IgD-negative memory B cell (primary cell): ENCODE measurements around the gene PCDHGB1. TPM values are rescaled to one million over a fixed set of nuclear protein-coding genes. Genes with fewer than 3 reads are reported as not detected.
"Not testable (repeated sequence)": the region's sequence is repeated elsewhere in the genome, so short reads cannot be mapped to it uniquely, and the experiment has no call there.

Experiments used
- H3K27ac Mint-ChIP-seq, 3 donors: one replicate each; pipeline ENCODE4 v1.8.0; 2020 to 2022; ENCODE audit warnings: mild to moderate bottlenecking in 3 of 3, mixed read lengths in 3 of 3, moderate library complexity in 1 of 3
- H3K27me3 Mint-ChIP-seq: one replicate; pipeline ENCODE4 v1.8.0; 2021; ENCODE audit warnings: mixed read lengths
- H3K36me3 Mint-ChIP-seq: one replicate; pipeline ENCODE4 v1.8.0; 2020; ENCODE audit warnings: mild to moderate bottlenecking, mixed read lengths
- H3K4me1 Mint-ChIP-seq, 3 donors: one replicate each; pipeline ENCODE4 v1.8.0; 2020 to 2022; ENCODE audit warnings: mixed read lengths in 3 of 3, mild to moderate bottlenecking in 1 of 3
- H3K4me3 Mint-ChIP-seq, 4 donors: one replicate each; pipeline ENCODE4 v1.8.0; 2020 to 2022; ENCODE audit warnings: mild to moderate bottlenecking in 4 of 4, mixed read lengths in 4 of 4, moderate library complexity in 3 of 4
- H3K9me3 Mint-ChIP-seq, 3 donors: one replicate each; pipeline ENCODE4 v1.8.0; 2020 to 2021; ENCODE audit warnings: mixed read lengths in 3 of 3, mild to moderate bottlenecking in 1 of 3
- polyA plus RNA-seq: library from polyadenylated mRNA; unstranded; fragments of 300-500 nt; fragmentation: Illumina TruSeq; gene quantifications from one replicate; pipeline ENCODE4 v1.2.3, GENCODE V29; 2021

The PCDHGB1 gene
- polyA plus RNA-seq, 1 donor from 2014 or later = 0.41 TPM

- Mint-ChIP-seq H3K4me1 (peaks cover 5 to 17% (median 10%) of the 10 kb centered on the region in 3 donors), H3K36me3 (peaks cover 3% of the 10 kb centered on the region), H3K9me3 (peaks cover 12 to 42% (median 27%) of the 10 kb centered on the region in 3 donors), H3K27me3 (peaks cover 52% of the 10 kb centered on the region), H3K27ac (peak overlapping the region in 1 of 3 donors; percentile 76), H3K4me3 (peak overlapping the region; percentile 58 to 89 (median 69))
Observed at GRCh38 chr5:141360685-141361084, 10.8 kb downstream of the PCDHGB1 start.

- peaks cover 12 to 40% (median 20%) of the 10 kb centered on the region in 3 donors for H3K9me3 Mint-ChIP-seq
Observed at GRCh38 chr5:141362719-141363118, 12.8 kb downstream of the PCDHGB1 start.

GRCh38 chr5:141363952-141364660, 14.2 kb downstream of the PCDHGB1 start, which contains the start of gene PCDHGA5:
TSS of gene PCDHGA5 (plus strand) at chr5:141364162. CDS start at chr5:141364331, 169 bp downstream.
- Mint-ChIP-seq H3K4me1 (peaks cover 5 to 17% (median 10%) of the 10 kb centered on the region in 3 donors), H3K4me3 (peak within 1 kb of the TSS in 1 of 4 donors; percentile 39), H3K36me3 (peaks cover 3% of the 10 kb centered on the region), H3K27me3 (peaks cover 49% of the 10 kb centered on the region), H3K9me3 (peaks cover 11 to 40% (median 20%) of the 10 kb centered on the region in 3 donors), H3K27ac (peak within 1 kb of the TSS in 2 of 3 donors; percentile 63 to 64)

More at GRCh38 chr5:141362719-141363118, 12.8 kb downstream of the PCDHGB1 start:
- peak overlapping the region; percentile 36 to 87 (median 67) for H3K27ac Mint-ChIP-seq
- peaks cover 53% of the 10 kb centered on the region for H3K27me3 Mint-ChIP-seq
- H3K4me3 Mint-ChIP-seq = peak overlapping the region; percentile 14 to 91 (median 42)
- H3K36me3 Mint-ChIP-seq = peaks cover 3% of the 10 kb centered on the region
- peaks cover 5 to 17% (median 10%) of the 10 kb centered on the region in 3 donors for H3K4me1 Mint-ChIP-seq

GRCh38 chr5:141366016-141366896, 16.4 kb downstream of the PCDHGB1 start:
- peak overlapping the region in 2 of 3 donors; percentile 50 to 56 for H3K27ac Mint-ChIP-seq
- peaks cover 2% of the 10 kb centered on the region for H3K36me3 Mint-ChIP-seq
- H3K4me3 Mint-ChIP-seq = peak overlapping the region in 1 of 4 donors; percentile 12
- peaks cover 4 to 27% (median 14%) of the 10 kb centered on the region in 3 donors for H3K9me3 Mint-ChIP-seq
- H3K27me3 Mint-ChIP-seq = peaks cover 38% of the 10 kb centered on the region
- H3K4me1 Mint-ChIP-seq = peaks cover 6 to 12% (median 8%) of the 10 kb centered on the region in 3 donors

GRCh38 chr5:141369994-141370848, 20.3 kb downstream of the PCDHGB1 start, which contains the start of gene PCDHGB3:
TSS of gene PCDHGB3 (plus strand) at chr5:141370242. CDS start at chr5:141370395, 153 bp downstream.
- peaks cover 8 to 14% (median 13%) of the 10 kb centered on the region in 3 donors for H3K9me3 Mint-ChIP-seq
- H3K27me3 Mint-ChIP-seq = peaks cover 35% of the 10 kb centered on the region
- H3K4me3 Mint-ChIP-seq = peak within 1 kb of the TSS; percentile 88 to 97 (median 92)
- H3K36me3 Mint-ChIP-seq = peaks cover 4% of the 10 kb centered on the region
- peaks cover 2 to 5% (median 4%) of the 10 kb centered on the region in 3 donors for H3K4me1 Mint-ChIP-seq
- peak within 1 kb of the TSS; percentile 67 to 74 (median 72) for H3K27ac Mint-ChIP-seq

- Mint-ChIP-seq H3K36me3 (peaks cover 7% of the 10 kb centered on the region), H3K27me3 (peaks cover 23% of the 10 kb centered on the region)
Observed at GRCh38 chr5:141371572-141372475, 21.9 kb downstream of the PCDHGB1 start.

GRCh38 chr5:141373673-141374317, 23.9 kb downstream of the PCDHGB1 start, which contains the start of gene PCDHGA6:
TSS of gene PCDHGA6 (plus strand) at chr5:141373891. CDS start at chr5:141374084, 193 bp downstream.
- Mint-ChIP-seq H3K4me3 (peak within 1 kb of the TSS in 3 of 4 donors; percentile 27 to 79 (median 63)), H3K27me3 (peaks cover 21% of the 10 kb centered on the region), H3K4me1 (peaks cover 2 to 5% (median 4%) of the 10 kb centered on the region in 3 donors), H3K27ac (peak within 1 kb of the TSS in 1 of 3 donors; percentile 65), H3K9me3 (peaks cover 6 to 15% (median 11%) of the 10 kb centered on the region in 3 donors), H3K36me3 (peaks cover 7% of the 10 kb centered on the region)

More at GRCh38 chr5:141371572-141372475, 21.9 kb downstream of the PCDHGB1 start:
- no peak overlapping the region for H3K27ac Mint-ChIP-seq
- peak overlapping the region in 2 of 4 donors; percentile 15 to 55 for H3K4me3 Mint-ChIP-seq
- H3K4me1 Mint-ChIP-seq = peaks cover 2 to 5% (median 4%) of the 10 kb centered on the region in 3 donors
- H3K9me3 Mint-ChIP-seq = peaks cover 6 to 17% (median 11%) of the 10 kb centered on the region in 3 donors

GRCh38 chr5:141374627-141375026, 24.7 kb downstream of the PCDHGB1 start:
- H3K9me3 Mint-ChIP-seq = peaks cover 8 to 15% (median 11%) of the 10 kb centered on the region in 3 donors
- peak overlapping the region in 1 of 4 donors; percentile 27 for H3K4me3 Mint-ChIP-seq
- peaks cover 2 to 5% (median 4%) of the 10 kb centered on the region in 3 donors for H3K4me1 Mint-ChIP-seq
- H3K27ac Mint-ChIP-seq = no peak overlapping the region
- peaks cover 22% of the 10 kb centered on the region for H3K27me3 Mint-ChIP-seq
- H3K36me3 Mint-ChIP-seq = peaks cover 7% of the 10 kb centered on the region

GRCh38 chr5:141375444-141376155, 25.7 kb downstream of the PCDHGB1 start:
- not testable (repeated sequence) for H3K4me1 Mint-ChIP-seq, H3K27ac Mint-ChIP-seq, H3K36me3 Mint-ChIP-seq, H3K4me3 Mint-ChIP-seq
- Mint-ChIP-seq H3K9me3 (peaks cover 8 to 15% (median 11%) of the 10 kb centered on the region in 3 donors), H3K27me3 (peaks cover 22% of the 10 kb centered on the region)

- Mint-ChIP-seq H3K36me3 (peaks cover 1% of the 10 kb centered on the region), H3K9me3 (peaks cover 4 to 15% (median 8%) of the 10 kb centered on the region in 3 donors), H3K4me1 (peaks cover 0 to 2% (median 2%) of the 10 kb centered on the region in 3 donors), H3K27ac (peak within 1 kb of the TSS in 2 of 3 donors; percentile 19 to 76), H3K4me3 (peak within 1 kb of the TSS; percentile 81 to 94 (median 90)), H3K27me3 (peaks cover 26% of the 10 kb centered on the region)
Observed at GRCh38 chr5:141382469-141383294, 32.8 kb downstream of the PCDHGB1 start, which contains the start of gene PCDHGA7. TSS of gene PCDHGA7 (plus strand) at chr5:141382742. CDS start at chr5:141382900, 158 bp downstream.

GRCh38 chr5:141383345-141383744, 33.4 kb downstream of the PCDHGB1 start:
- Mint-ChIP-seq H3K4me1 (peaks cover 0 to 2% (median 2%) of the 10 kb centered on the region in 3 donors), H3K4me3 (peak overlapping the region in 2 of 4 donors; percentile 81 to 92), H3K9me3 (peaks cover 4 to 16% (median 8%) of the 10 kb centered on the region in 3 donors), H3K27ac (peak overlapping the region in 1 of 3 donors; percentile 31), H3K36me3 (peaks cover 1% of the 10 kb centered on the region), H3K27me3 (peaks cover 26% of the 10 kb centered on the region)
